Measurements from ENCODE around the gene SHROOM3.

DNA sequence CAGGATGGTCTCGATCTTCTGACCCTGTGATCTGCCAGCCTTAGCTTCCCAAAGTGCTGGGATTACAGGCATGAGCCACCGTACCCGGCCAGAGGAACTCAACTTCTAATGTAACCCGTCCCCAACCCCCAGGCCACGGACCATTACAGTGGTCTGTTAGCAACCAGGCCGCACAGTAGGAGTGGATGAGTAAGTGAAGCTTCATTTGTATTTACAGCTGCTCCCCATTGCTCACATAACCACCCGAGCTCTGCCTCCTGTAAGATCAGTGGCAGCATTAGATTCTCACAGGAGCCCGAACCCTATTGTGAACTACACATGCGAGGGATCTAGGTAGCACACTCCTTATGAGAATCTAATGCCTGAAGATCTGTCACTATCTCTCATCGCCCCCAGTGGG lies 119.6 kb downstream of the SHROOM3 start:
- TF ChIP-seq CTCF (IDR thresholded peaks at IDR 0.05; ENCODE audit: low read depth, low read length, missing input control) (no peak), TAF1 (conservative IDR thresholded peaks at IDR 0.05) (no peak), NR2F2 (IDR thresholded peaks at IDR 0.05) (no peak), YY1 (IDR thresholded peaks at IDR 0.05) (no peak), HNF4G (IDR thresholded peaks at IDR 0.05) (no peak), SP1 (IDR thresholded peaks at IDR 0.05) (no peak), REST (IDR thresholded peaks at IDR 0.05) (no peak), HNF4A (conservative IDR thresholded peaks at IDR 0.05) (no peak), ZBTB33 (IDR thresholded peaks at IDR 0.05) (no peak), MAX (IDR thresholded peaks at IDR 0.05) (no peak), RAD21 (IDR thresholded peaks at IDR 0.05) (no peak)

Measured in liver (tissue), 3 donors.